ENCODE measurements around the gene CATSPERD.

Gene CATSPERD

GRCh38 chr19:5806133-5806489 is 85.7 kb downstream of the CATSPERD start:
- DNase-seq (ENCODE audit: low spot score), result no peak

- DNase-seq (ENCODE audit: low spot score), result no peak
Measured at GRCh38 chr19:5806905-5807304, 86.5 kb downstream of the CATSPERD start.

GRCh38 chr19:5808120-5808816 is 87.8 kb downstream of the CATSPERD start:
- DNase-seq (ENCODE audit: low spot score), result no peak

GRCh38 chr19:5809053-5809452 is 88.6 kb downstream of the CATSPERD start:
- DNase-seq (ENCODE audit: low spot score), result no peak

- no peak for DNase-seq (ENCODE audit: low spot score)
Measured at GRCh38 chr19:5809469-5809868, 89.0 kb downstream of the CATSPERD start.

- DNase-seq (ENCODE audit: low spot score), result no peak
Measured at GRCh38 chr19:5811117-5811516, 90.7 kb downstream of the CATSPERD start.

- DNase-seq (ENCODE audit: low spot score), result no peak
Measured at GRCh38 chr19:5814123-5814851, 93.8 kb downstream of the CATSPERD start.

GRCh38 chr19:5814852-5815246 is 94.4 kb downstream of the CATSPERD start:
- DNase-seq (ENCODE audit: low spot score), result no peak

GRCh38 chr19:5817218-5817617 is 96.8 kb downstream of the CATSPERD start:
- DNase-seq (ENCODE audit: low spot score), result no peak

- DNase-seq (ENCODE audit: low spot score), result no peak
Measured at GRCh38 chr19:5818594-5818993, 98.2 kb downstream of the CATSPERD start.

GRCh38 chr19:5820785-5821184 is 100.3 kb downstream of the CATSPERD start:
- no peak for DNase-seq (ENCODE audit: low spot score)

- DNase-seq (ENCODE audit: low spot score), result no peak
Measured at GRCh38 chr19:5821521-5822180, 101.2 kb downstream of the CATSPERD start.

GRCh38 chr19:5822181-5822844 is 101.9 kb downstream of the CATSPERD start:
- no peak for DNase-seq (ENCODE audit: low spot score)

- DNase-seq (ENCODE audit: low spot score), result peak; percentile 89
Measured at GRCh38 chr19:5823579-5824281, 103.3 kb downstream of the CATSPERD start.

- no peak for DNase-seq (ENCODE audit: low spot score)
Measured at GRCh38 chr19:5824751-5825150, 104.3 kb downstream of the CATSPERD start.

GRCh38 chr19:5825178-5825577 is 104.7 kb downstream of the CATSPERD start:
- DNase-seq (ENCODE audit: low spot score), result no peak

GRCh38 chr19:5826531-5827341 is 106.3 kb downstream of the CATSPERD start:
- peak; percentile 85 for DNase-seq (ENCODE audit: low spot score)

- no peak for DNase-seq (ENCODE audit: low spot score)
Measured at GRCh38 chr19:5827342-5827890, 107.0 kb downstream of the CATSPERD start.

- peak; percentile 99 for DNase-seq (ENCODE audit: low spot score)
Measured at GRCh38 chr19:5827891-5828660, 107.6 kb downstream of the CATSPERD start.

Measured in HuH-7.5 (cell line).